ENCODE data around the gene SCAPER.

SCAPER gene

GRCh38 chr15:76664895-76665294, 240.2 kb downstream of the SCAPER start:
- DNase-seq, result no peak

- DNase-seq, result no peak
These were observed 240.7 kb downstream of the SCAPER start for GRCh38 chr15:76664411-76664810.

- DNase-seq, result no peak
These were observed 241.6 kb downstream of the SCAPER start for GRCh38 chr15:76663529-76663928.

- no peak for DNase-seq
These were observed 256.3 kb downstream of the SCAPER start for GRCh38 chr15:76648732-76649444.

GRCh38 chr15:76647612-76648011, 257.5 kb downstream of the SCAPER start:
- no peak for DNase-seq

- no peak for DNase-seq
These were observed 260.5 kb downstream of the SCAPER start for GRCh38 chr15:76644646-76645045.

GRCh38 chr15:76642671-76643070, 262.5 kb downstream of the SCAPER start:
- peak; percentile 8 for DNase-seq

GRCh38 chr15:76637166-76637565, 268.0 kb downstream of the SCAPER start:
- DNase-seq, result no peak

- DNase-seq, result peak; percentile 3
These were observed 269.1 kb downstream of the SCAPER start for GRCh38 chr15:76636059-76636458.

GRCh38 chr15:76626611-76627010, 278.5 kb downstream of the SCAPER start:
- DNase-seq, result no peak

- no peak for DNase-seq
These were observed 279.9 kb downstream of the SCAPER start for GRCh38 chr15:76625267-76625666.

- DNase-seq, result no peak
These were observed 290.4 kb downstream of the SCAPER start for GRCh38 chr15:76614725-76615124.

- DNase-seq, result peak; percentile 2
These were observed 316.1 kb downstream of the SCAPER start for GRCh38 chr15:76588811-76589747.

GRCh38 chr15:76585576-76585897, 319.6 kb downstream of the SCAPER start:
- no peak for DNase-seq

- DNase-seq, result no peak
These were observed 320.1 kb downstream of the SCAPER start for GRCh38 chr15:76584868-76585575.

GRCh38 chr15:76582550-76582949, 322.6 kb downstream of the SCAPER start:
- DNase-seq, result no peak

GRCh38 chr15:76577879-76578512, 327.1 kb downstream of the SCAPER start:
- DNase-seq, result no peak

GRCh38 chr15:76576523-76577279, 328.4 kb downstream of the SCAPER start:
- no peak for DNase-seq

GRCh38 chr15:76575679-76576078, 329.5 kb downstream of the SCAPER start:
- no peak for DNase-seq

- DNase-seq, result peak; percentile 13
These were observed 329.9 kb downstream of the SCAPER start for GRCh38 chr15:76575274-76575673.

- DNase-seq, result no peak
These were observed 332.2 kb downstream of the SCAPER start for GRCh38 chr15:76572983-76573314.

- DNase-seq, result no peak
These were observed 338.9 kb downstream of the SCAPER start for GRCh38 chr15:76566276-76566675.

Data from hematopoietic multipotent progenitor cell treated with erythropoietin and hydrocortisone succinate and interleukin-3 and kit ligand, for 4 days (in vitro differentiated cells).